Measurements from ENCODE around the gene IPO13.

The IPO13 gene

GRCh38 chr1:43930168-43930948 lies 16.4 kb upstream of the IPO13 start:
- TF ChIP-seq TOX (CRISPR knock-in tag; IDR thresholded peaks at IDR 0.05; ENCODE audit: borderline replicate concordance), result no peak
- TF ChIP-seq RARB (CRISPR knock-in tag; IDR thresholded peaks at IDR 0.05), result no peak
- no peak for TF ChIP-seq ZNF8 (CRISPR knock-in tag; IDR thresholded peaks at IDR 0.05)
- TF ChIP-seq ESRRG (CRISPR knock-in tag; IDR thresholded peaks at IDR 0.05), result no peak
- TF ChIP-seq ZNF70 (CRISPR knock-in tag; IDR thresholded peaks at IDR 0.05), result no peak
- no peak for TF ChIP-seq CSRNP3 (CRISPR knock-in tag; IDR thresholded peaks at IDR 0.05)
- no peak for TF ChIP-seq OSR1 (CRISPR knock-in tag; IDR thresholded peaks at IDR 0.05)
- no peak for TF ChIP-seq POU6F1 (CRISPR knock-in tag; IDR thresholded peaks at IDR 0.05; ENCODE audit: borderline replicate concordance, low read depth)
- no peak for TF ChIP-seq TSHZ2 (CRISPR knock-in tag; IDR thresholded peaks at IDR 0.05)
- no peak for TF ChIP-seq CSDC2 (CRISPR knock-in tag; IDR thresholded peaks at IDR 0.05)
- no peak for TF ChIP-seq ZFP30 (CRISPR knock-in tag; IDR thresholded peaks at IDR 0.05)
- no peak for TF ChIP-seq TCF4 (CRISPR knock-in tag; IDR thresholded peaks at IDR 0.05; ENCODE audit: borderline replicate concordance)
- TF ChIP-seq ARNTL (CRISPR knock-in tag; IDR thresholded peaks at IDR 0.05; ENCODE audit: borderline replicate concordance, low read depth), result no peak
- no peak for TF ChIP-seq BACH2 (CRISPR knock-in tag; IDR thresholded peaks at IDR 0.05; ENCODE audit: borderline replicate concordance)
- no peak for TF ChIP-seq ZC3H10 (CRISPR knock-in tag; IDR thresholded peaks at IDR 0.05)
- TF ChIP-seq ZFP3 (CRISPR knock-in tag; IDR thresholded peaks at IDR 0.05), result no peak
- no peak for TF ChIP-seq PATZ1 (CRISPR knock-in tag; IDR thresholded peaks at IDR 0.05; ENCODE audit: borderline replicate concordance)
- TF ChIP-seq PPARA (CRISPR knock-in tag; IDR thresholded peaks at IDR 0.05; ENCODE audit: borderline replicate concordance), result no peak
- ATAC-seq, result no peak

GRCh38 chr1:43930949-43931275 lies 15.8 kb upstream of the IPO13 start:
- no peak for TF ChIP-seq ZNF8 (CRISPR knock-in tag; IDR thresholded peaks at IDR 0.05)
- TF ChIP-seq ZNF70 (CRISPR knock-in tag; IDR thresholded peaks at IDR 0.05), result no peak
- no peak for TF ChIP-seq TSHZ2 (CRISPR knock-in tag; IDR thresholded peaks at IDR 0.05)
- no peak for TF ChIP-seq POU6F1 (CRISPR knock-in tag; IDR thresholded peaks at IDR 0.05; ENCODE audit: borderline replicate concordance, low read depth)
- no peak for TF ChIP-seq PPARA (CRISPR knock-in tag; IDR thresholded peaks at IDR 0.05; ENCODE audit: borderline replicate concordance)
- TF ChIP-seq CSRNP3 (CRISPR knock-in tag; IDR thresholded peaks at IDR 0.05), result no peak
- no peak for TF ChIP-seq ZFP30 (CRISPR knock-in tag; IDR thresholded peaks at IDR 0.05)
- TF ChIP-seq BACH2 (CRISPR knock-in tag; IDR thresholded peaks at IDR 0.05; ENCODE audit: borderline replicate concordance), result no peak
- no peak for TF ChIP-seq CSDC2 (CRISPR knock-in tag; IDR thresholded peaks at IDR 0.05)
- no peak for TF ChIP-seq RARB (CRISPR knock-in tag; IDR thresholded peaks at IDR 0.05)
- TF ChIP-seq TOX (CRISPR knock-in tag; IDR thresholded peaks at IDR 0.05; ENCODE audit: borderline replicate concordance), result no peak
- no peak for TF ChIP-seq ZNF565 (CRISPR knock-in tag; conservative IDR thresholded peaks at IDR 0.05; ENCODE audit: low read depth)
- TF ChIP-seq ESRRG (CRISPR knock-in tag; IDR thresholded peaks at IDR 0.05), result no peak
- TF ChIP-seq PATZ1 (CRISPR knock-in tag; IDR thresholded peaks at IDR 0.05; ENCODE audit: borderline replicate concordance), result no peak
- TF ChIP-seq ZC3H10 (CRISPR knock-in tag; IDR thresholded peaks at IDR 0.05), result no peak
- no peak for TF ChIP-seq ZFP3 (CRISPR knock-in tag; IDR thresholded peaks at IDR 0.05)
- no peak for TF ChIP-seq GLIS3 (CRISPR knock-in tag; IDR thresholded peaks at IDR 0.05)

More at GRCh38 chr1:43930949-43931275, 15.8 kb upstream of the IPO13 start:
- ATAC-seq, result no peak
